ENCODE data around the gene TSPAN16.

TSPAN16 gene

DNA sequence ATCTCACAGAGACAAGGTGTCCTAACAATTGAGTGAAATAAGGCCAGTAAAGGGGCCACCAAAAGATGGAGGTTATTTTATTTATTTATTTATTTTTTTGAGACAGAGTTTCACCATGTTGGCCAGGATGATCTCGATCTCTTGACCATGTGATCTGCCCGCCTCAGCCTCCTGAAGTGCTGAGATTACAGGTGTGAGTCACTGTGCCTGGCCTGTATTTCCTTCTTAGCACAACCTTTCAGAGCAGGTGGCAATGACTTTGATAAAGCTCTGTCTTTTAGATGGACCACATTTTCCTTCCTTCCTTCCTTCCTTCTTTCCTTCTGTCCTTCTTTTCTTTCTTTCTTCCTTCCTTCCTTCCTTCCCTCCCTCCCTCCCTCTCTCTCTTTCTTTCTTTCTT, 22.7 kb upstream of the TSPAN16 start:
- DNase-seq (ENCODE audit: low spot score) = no peak
- no peak for TF ChIP-seq CTCF (IDR thresholded peaks at IDR 0.05; ENCODE audit: extremely low read depth, missing control alignments)

- DNase-seq (ENCODE audit: low spot score) = no peak
- TF ChIP-seq CTCF (IDR thresholded peaks at IDR 0.05; ENCODE audit: extremely low read depth, missing control alignments) = no peak
Observed at GRCh38 chr19:11273989-11274388, 22.0 kb upstream of the TSPAN16 start.

- no peak for TF ChIP-seq CTCF (IDR thresholded peaks at IDR 0.05; ENCODE audit: extremely low read depth, missing control alignments)
- no peak for DNase-seq (ENCODE audit: low spot score)
Observed at GRCh38 chr19:11274533-11275086, 21.4 kb upstream of the TSPAN16 start.

DNA sequence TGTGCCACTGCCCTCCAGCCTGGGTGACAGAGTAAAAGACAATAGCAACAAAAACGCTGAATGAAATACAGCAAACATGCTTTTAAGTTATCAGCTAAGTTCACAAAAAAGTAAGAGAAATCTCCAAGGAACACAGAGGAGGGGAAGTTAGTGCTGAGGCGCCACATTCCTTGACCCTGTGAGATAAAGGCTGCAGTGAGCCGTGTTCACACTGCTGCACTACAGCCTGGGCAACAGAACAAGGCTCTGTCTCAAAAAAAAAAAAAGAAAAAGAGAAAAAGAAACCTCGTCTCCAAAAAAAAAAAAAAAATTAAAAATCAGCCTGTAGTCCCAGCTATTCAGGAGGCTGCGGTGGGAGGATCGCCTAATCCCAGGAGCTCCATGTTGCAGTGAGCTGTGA, 17.3 kb upstream of the TSPAN16 start:
- TF ChIP-seq CTCF (IDR thresholded peaks at IDR 0.05; ENCODE audit: extremely low read depth, missing control alignments) = no peak
- DNase-seq (ENCODE audit: low spot score) = no peak

DNA sequence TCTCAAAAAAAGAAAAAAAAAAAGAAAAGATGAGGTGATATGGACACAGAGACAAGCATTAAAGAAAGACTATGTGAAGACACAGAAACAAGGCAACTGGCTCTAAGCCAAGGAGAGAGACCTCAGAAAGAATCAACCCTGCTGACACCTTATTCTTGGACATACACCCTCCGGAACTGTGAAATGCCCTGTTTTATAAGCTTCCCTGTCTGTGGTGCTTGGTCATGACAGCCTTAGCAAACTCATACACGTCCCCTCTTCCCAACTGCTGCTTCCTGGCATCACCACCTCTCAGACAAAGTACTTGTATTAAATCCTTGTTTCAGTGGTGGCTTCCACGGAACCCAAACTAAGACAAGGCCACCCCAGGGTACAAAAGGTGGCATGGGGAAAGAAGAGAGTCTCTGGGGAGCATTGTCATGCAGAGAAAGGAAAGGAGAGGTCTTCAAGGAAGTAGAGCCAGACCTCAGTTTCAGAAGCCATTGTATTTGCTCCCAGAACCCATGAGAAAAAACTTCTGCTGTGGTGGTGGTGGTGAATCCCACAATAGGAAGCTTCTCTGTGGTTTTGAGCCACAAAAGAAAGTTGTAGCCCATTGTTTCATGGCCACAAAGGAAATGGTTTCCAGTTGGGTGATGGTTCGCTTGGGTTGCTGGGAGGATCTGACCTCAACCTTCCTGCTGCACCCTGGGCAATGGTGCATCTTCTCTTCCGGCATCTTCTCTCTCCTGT, 16.3 kb upstream of the TSPAN16 start:
- no peak for TF ChIP-seq CTCF (IDR thresholded peaks at IDR 0.05; ENCODE audit: extremely low read depth, missing control alignments)
- peak; percentile 73 for DNase-seq (ENCODE audit: low spot score)

GRCh38 chr19:11281356-11282049, 14.5 kb upstream of the TSPAN16 start:
- no peak for DNase-seq (ENCODE audit: low spot score)
- TF ChIP-seq CTCF (IDR thresholded peaks at IDR 0.05; ENCODE audit: extremely low read depth, missing control alignments) = no peak

DNA sequence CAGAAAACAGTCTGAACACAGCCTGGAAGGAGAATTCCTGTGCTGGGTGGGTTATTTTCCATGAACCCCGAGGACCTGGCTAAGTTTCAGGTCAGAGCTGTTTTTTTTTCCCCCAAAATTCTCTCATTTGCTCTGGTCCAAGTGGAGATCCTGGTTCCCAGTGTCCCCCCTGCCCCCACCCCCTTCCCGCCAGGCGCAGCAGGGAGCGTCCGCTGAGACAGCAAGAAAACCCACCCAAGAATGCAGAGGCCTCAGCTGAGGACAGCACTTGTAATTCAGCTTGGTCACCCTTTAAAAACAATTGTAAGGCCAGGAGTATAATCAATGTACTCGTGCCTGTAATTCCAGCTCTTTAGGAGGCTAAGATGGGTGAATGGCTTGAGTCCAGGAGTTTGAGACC, 11.4 kb upstream of the TSPAN16 start:
- DNase-seq (ENCODE audit: low spot score) = no peak
- no peak for TF ChIP-seq CTCF (IDR thresholded peaks at IDR 0.05; ENCODE audit: extremely low read depth, missing control alignments)

Measured in GM20000 (cell line).